ENCODE data around the gene CNGB1.

DNA sequence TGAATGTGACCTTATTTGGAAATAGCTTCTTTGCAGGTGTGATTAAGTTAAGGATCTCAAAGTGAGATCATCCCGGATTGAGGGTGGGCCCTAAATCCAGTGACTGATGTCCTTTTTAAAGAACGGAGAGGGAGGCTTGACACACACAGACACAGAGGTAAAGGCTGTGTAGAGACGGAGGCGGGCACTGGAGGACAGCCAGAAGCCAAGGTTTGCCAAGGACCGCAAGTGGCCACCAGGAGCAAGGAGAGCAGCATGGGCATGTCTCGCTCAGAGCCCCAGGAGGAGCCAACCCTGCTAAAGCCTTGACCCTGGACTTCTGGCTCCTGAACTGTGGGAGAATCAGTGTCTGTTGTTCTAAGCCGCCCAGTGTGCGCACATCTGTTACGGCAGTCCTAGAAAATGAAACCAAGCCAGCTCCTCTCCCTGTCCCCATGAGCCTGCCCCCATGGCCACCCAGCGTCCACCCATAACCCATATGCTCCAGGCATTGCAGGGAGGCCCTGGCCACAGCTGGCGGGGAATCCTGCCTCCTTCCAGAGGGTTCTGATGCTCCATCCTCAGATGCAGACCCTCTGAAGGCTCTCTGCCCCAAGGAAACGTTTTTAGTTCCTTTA, 15.2 kb downstream of the CNGB1 start:
- TF ChIP-seq, protein P1, sequence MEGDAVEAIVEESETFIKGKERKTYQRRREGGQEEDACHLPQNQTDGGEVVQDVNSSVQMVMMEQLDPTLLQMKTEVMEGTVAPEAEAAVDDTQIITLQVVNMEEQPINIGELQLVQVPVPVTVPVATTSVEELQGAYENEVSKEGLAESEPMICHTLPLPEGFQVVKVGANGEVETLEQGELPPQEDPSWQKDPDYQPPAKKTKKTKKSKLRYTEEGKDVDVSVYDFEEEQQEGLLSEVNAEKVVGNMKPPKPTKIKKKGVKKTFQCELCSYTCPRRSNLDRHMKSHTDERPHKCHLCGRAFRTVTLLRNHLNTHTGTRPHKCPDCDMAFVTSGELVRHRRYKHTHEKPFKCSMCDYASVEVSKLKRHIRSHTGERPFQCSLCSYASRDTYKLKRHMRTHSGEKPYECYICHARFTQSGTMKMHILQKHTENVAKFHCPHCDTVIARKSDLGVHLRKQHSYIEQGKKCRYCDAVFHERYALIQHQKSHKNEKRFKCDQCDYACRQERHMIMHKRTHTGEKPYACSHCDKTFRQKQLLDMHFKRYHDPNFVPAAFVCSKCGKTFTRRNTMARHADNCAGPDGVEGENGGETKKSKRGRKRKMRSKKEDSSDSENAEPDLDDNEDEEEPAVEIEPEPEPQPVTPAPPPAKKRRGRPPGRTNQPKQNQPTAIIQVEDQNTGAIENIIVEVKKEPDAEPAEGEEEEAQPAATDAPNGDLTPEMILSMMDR (conservative IDR thresholded peaks at IDR 0.05; ENCODE audit: low read length), result no peak
- no peak for TF ChIP-seq EZH2phosphoT487 (IDR thresholded peaks at IDR 0.05; ENCODE audit: borderline replicate concordance)

Measured in Loucy (cell line).